HG03575 (cell line): ENCODE results near the gene COX19.
"Not testable (repeated sequence)": the region's sequence is repeated elsewhere in the genome, so short reads cannot be mapped to it uniquely, and the experiment has no call there.

Experiments used
- ATAC-seq: cut with Tn5 transposase; IDR thresholded peaks from one replicate; pipeline ENCODE4 v1.9.1; 2021; ENCODE audit not compliant: unreplicated experiment, insufficient number of reproducible peaks, low FRiP score; ENCODE audit errors: extremely low read depth

Gene COX19

DNA sequence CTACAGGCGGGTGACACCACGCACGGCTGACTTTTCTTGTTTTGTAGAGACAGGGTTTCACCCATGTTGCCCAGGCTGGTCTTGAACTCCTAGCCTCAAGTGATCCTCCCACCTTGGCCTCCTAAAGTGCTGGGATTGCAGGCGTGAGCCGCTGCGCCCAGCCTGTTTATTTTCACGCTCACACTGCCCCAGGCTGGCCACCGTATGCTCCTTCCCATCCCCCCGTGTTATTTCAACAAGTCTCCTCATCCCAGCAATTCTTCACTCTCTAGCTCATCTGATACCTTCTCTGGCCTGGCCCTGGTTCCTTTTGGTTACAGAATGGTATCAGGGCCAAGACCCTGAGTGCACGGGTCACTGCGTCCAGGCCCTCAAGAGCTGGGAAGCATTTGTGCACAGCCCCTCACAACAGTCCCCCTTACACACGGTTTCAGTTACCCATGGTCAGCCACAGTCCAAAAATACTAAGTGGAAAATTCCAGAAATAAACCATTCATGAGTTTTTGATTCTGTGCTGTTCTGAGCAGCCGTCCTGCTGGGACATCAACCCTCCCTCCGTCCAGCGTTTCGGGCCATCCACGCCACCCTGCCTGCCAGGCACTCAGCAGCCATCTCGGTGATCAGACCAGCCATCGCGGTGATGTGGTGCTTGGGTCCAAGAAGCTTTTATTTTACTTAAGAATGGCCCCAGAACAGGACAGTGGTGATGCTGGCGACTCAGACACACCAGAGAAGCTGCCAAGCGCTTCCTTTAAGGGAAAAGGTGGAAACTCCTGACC is 8.9 kb downstream of the COX19 start:
- ATAC-seq = no peak

DNA sequence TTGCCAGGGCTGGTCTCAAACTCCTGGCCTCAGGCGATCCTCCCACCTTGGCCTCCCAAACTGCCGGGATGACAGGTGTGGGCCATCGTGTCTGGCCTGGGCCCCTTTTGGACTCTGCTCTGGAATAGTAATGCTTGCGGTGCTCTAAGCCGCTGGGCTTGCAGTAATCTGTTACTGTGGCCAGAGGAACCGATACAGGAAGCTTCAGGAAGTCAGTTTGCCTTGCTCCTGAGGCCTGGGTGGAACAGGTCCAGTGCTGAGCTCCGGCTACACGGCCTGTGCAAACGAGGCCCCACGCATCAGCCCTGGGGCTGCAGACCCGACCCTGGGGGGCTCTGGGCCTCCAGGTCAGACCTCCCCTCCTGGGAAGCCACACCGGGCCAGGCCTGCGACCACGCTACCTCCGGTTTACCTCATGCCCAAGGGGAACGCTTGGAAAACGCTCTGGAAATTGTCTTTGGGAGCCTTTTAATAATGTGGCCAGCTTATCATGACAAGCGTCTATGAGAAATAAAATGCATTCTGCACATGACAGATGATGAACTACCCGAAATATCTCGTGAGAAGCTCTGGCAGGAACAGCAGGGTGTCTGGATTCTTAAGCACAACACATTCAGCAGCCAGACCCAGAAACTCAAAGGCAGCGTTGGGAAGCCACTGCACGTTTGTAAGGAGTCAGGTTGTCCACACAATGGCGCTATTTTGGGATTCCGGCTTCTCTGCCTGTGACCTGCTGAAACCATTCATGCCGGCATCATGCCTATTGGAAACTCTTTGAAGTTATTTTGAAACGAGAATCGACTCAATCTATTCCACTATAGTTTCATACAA is 10.7 kb downstream of the COX19 start:
- ATAC-seq = no peak

DNA sequence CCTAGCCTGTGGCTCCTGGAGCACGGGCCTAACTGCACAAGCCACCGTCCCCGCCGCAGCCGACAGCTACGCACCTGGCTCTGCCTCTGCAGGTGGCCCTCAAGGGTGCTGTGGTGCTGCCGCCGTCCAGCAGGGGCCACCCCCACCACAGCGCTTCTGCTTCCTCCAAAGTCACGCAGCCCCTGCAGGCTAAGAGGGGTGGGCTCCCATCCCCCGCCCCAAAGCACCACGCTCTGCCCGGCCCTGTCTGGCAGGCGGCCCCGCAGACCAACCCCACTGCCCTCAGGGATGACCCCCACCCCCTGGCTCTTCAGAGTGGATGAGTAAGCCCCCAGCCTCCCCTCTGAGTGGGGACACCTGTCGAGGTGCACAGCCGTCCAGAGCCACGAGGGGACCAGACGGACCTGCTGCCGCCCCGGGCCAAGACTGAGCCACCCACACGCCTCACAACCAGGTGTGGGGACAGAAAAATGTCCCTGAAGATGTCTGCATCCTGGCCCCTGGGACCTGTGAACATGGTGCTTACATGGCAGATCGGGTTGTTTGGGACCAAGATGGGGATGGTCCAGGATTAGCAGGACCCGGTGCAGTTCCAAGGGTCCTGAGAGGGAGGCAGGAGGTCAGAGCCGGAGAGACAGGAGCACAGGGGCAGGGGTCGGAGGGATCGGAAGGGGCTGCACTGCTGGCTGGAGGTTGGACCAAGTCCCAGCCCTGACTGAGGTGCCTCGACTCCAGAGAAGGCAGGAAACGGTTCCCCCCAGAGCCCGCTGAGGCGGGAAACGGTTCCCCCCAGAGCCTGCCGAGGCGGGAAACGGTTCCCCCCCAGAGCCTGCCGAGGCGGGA is 11.9 kb downstream of the COX19 start:
- ATAC-seq = no peak

DNA sequence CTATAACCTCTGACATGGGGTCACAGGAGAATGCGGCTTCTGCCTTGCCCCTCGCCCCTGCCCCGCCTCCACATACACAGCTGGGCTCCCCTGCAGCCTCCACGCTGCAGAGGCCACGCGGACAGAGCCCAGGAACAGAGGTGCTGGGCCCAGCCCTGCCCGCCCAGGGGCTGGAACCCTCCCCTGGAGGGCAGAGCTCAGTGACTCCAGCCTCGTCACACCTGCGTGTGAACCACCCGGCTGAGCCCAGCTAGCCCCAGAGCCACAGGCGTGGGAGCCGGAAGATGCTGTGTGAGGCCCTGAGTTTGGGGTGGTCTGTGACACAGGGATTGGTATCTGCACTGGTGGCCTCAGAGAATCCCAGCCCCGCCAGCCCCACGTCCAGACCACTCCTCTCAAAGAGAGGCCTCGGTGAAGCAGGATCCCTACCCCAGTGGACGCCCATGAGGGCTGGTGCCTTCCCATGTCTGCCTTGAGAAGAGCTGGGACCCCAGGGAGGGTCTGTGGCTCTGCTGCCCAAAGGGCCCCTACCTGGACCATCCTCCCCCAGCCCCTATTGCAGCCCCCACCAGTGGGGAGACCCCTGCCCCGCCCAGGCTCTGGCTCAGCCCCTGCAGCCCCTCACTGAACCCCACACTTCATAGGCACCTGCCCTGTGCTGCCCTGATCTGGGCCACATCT is 12.8 kb downstream of the COX19 start:
- ATAC-seq = no peak

DNA sequence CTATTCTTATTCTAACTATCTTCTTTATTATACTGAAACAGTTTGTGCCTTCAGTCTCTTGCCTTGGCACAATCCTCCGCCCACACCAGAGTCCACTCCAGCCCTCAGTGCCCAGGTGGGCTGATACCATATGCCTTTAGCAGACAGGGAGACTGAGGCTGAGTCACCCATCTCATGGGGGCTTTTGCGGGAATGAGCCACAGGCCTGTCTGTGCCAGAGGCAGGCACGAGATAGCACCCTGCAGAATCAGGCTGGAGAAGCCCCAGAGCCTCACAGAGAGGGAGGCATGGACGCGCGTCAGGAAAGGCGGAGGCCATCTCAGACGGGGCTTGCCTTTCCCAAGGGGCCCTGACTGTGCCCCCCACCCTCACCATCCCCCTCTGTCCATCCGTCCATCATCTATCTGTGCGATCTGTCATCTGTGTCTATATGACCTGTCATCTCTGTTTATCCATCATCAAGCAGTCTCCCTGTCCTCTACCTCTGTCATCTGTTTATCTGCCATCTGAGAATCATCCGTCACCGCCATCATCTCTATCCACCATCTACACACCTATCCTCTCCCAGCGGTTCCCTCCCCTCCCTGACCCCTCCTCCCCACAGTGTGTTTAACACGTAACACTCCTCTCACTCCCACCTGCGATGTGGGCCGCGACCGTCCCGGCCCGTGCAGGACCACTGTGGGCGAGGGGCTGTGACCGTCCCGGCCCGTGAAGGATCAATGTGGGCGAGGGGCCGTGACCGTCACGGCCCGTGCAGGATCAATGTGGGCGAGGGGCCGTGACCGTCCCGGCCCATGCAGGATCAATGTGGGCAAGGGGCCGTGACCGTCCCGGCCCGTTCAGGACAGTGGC is 13.6 kb downstream of the COX19 start:
- no peak for ATAC-seq

DNA sequence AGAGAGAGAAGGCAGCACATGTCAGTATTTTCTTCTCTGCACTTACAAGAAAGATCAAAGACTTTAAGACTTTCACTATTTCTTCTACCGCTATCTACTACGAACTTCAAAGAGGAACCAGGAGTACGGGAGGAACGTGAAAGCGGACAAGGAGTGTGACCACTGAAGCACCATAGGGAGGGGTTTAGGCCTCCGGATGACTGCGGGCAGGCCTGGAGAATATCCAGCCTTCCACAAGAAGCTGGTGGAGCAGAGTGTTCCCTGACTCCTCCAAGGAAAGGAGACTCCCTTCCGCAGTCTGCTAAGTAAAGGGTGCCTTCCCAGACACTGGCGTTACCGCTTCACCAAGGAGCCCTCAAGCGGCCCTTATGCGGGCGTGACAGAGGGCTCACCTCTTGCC is 14.4 kb downstream of the COX19 start:
- not testable (repeated sequence) for ATAC-seq

DNA sequence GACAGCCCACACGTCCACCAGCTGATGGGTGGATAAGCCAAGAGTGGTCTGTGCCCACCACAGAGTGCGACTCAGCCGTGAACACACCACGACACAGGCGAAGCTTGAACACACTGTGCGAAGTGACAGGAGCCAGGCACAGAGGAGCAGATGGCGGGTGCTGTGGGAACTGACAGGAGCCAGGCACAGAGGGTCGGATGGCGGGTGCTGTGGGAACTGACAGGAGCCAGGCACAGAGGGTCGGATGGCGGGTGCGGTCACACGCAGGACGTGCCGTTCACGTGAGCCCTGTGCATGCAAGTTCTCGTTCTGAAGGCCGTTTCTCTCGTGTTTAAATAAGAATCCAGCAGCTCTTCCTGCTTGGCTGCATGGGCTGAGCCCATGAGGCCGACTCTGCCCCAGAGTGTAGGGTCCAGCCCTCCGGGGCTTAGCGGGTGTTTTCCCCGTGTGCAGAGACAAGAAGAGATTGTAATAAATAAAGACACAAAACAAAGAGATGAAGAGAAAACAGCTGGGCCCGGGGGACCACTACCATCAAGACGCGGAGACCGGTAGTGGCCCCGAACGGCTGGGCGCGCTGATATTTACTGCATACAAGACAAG is 15.0 kb downstream of the COX19 start:
- ATAC-seq = no peak

DNA sequence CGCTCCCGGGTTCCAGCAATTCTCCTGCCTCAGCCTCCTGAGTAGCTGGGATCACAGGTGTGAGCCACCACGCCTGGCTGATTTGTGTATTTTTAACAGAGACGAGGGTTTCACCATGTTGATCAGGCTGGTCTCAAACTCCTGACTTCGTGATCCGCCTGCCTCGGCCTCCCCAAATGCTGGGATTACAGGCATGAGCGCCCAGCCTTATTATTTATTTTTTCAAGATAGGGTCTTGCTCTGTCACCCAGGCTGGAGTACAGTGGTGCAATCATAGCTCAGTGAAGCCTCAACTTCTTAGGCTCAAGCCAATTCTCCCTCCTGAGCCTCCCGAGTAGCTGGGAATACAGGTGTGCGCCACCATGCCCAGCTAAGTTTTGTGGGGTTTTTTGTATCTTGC is 15.6 kb downstream of the COX19 start:
- not testable (repeated sequence) for ATAC-seq

DNA sequence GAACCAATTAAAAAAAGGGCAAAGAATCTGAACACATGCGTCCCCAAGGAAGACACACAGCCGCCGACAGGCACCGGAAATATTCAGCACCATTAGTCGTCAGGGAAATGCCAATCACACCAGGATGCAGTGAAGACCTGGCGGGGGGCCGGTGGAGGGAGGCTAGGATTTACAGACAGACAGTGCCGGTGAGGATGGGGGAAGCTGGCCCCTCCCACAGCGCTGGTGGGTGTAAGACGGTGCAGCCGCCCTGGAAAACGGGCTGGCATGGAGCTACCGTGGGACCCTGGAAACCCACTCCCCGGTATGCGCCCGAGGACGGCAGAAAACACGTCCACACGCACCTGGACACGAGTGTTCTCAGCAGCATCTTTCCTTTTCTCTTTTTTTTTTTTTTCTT is 16.1 kb downstream of the COX19 start:
- ATAC-seq = no peak

DNA sequence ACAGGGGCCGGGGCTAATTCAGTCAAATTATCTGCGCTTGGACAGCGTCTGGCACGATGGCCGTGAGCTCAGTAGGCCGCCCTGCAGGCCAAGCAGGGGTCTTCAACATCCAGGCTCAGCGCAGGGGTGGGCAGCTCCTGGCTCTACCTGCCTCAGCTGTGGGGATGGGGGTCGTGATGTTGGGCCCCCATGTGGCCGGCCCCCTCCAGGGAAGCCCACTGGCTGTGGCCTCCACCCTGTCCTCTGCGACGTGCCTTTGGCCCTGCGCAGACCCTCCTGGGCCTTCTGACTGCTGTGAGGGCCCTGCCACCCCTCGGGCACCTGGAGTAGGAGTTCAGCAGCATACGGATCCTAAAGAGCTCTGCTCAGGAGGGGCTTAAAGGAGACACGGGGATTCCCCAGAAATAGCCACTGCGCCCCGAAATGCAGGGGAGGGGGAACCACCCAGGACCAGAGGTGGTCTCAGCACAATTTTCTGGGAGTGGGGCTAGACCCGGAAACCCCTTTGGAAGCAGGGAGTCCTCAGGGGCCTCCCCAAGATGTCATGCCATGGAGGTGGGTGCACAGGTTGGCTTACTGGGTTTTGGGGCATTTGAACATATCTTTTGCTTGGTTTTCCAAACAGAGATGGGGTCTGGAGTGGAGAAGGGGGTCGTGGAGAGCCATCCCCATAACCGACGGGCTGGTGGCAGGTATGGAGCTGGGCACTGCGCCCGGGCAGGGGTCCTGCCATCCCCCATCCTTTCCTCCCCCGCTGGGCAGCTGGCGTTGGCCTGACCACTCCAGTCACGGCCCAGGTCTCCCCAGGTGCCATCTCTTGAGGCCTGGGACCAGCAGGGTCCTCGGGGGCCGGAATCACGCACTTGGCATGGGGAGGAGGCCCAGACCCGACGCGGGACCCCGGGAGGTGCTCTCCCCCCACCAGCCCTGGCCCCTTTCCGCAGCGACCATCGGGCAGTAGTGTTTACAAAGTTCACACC is 16.8 kb downstream of the COX19 start:
- ATAC-seq = no peak

DNA sequence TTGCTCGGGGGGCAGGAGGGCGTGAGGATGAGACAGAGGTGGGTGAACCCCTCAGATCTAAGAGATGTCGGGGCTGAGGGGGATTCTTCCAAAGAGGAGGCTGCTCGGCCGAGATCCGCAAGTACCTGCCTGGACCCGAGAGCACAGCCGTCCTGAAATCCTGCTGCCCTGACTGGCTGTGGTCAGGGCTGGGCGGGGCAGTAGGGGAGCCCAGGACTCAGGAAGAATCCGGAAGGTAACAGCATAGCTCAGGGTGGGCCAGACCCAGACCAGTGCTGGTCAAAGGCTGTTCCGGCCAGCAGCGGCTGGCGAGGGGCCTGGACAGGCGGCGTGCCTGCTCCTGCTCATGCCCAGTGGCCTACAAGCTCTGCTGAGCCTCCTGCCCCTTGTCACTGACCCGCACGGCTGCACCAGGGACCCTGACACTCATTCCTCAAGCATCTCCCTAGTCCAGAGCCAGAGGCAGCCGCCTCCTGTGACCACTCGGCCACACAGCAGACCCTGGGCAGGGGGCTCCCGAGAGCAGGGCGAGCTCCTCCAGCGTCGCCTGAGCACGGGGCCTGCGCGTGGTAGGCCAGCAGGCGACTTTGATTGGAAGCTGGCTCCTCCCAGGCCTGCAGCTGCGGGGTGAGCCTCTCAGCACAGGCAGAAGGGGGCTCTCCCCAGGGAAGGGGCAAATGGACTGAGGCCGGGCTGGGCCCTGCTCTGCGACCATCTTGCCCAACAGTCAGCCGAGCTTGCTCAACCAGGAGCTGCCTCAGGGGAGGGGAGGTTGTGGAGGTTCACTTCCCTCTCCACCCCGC is 17.7 kb downstream of the COX19 start:
- no peak for ATAC-seq

DNA sequence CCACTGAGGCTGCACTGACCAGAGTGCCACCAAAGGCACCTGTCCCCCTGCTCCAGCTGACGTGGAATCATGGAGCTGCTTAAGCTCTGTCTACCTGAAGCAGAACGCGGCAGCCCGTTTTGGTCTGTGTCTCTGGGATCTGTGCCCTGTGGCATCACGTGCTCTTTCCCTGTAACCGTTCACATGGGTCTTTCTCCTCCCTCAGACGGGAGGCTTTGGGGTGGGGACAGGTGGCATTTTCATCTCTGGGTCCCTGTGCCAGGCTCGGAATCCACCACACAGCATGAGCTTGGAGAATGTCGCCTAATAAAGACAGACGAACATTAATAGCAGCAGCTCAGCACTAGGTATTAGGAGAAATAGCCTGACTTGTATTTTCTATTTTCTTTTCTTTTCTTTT is 19.3 kb downstream of the COX19 start:
- no peak for ATAC-seq

DNA sequence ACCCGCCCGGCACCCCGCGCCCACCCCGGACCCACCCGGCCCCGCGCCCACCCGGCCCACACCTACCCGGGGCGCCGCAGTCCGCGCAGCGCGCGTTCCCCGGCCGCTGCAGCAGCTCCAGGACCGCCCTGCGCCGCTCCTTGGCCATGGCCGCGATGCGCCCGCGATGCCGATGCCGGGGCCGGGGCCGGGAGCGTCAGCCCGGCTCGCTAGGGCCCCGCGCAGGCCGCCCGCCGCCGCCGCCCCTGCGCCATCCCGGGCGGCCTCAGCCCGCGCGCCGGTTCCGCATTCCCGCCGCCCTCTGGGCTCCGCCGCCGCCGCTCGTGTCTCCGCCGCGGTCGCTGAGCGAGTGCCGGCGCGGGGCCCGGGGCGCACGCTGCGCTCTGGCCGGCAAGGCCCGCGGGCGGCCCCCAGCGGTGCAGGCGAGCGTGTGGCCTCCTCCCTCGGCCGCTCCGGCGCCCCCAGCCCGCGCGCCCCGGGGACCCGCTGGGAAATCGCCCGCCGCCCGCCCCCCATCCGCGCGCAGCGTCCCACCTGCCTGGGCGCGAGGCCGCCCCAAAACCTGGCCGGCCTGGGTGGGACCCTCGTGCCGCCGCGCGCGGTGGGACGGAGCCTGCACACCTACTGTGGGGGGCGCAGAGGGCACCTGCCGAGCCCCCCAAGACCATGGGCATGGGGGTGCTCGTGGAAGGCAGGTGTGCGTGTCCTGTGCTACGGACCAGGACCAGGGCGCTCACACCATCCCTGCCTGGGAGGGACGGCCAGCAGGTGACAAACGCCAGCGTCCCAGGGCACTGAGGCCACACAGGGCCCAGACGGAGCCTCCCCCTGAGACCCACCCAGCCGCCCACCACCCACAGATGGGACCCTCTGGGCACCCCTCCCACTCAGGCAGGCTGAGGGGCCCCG is 20.8 kb downstream of the COX19 start, which contains the start of gene ADAP1:
ADAP1 (minus strand) TSS at position 351 of the 909 bp plus-strand sequence; CDS start at position 148, 203 bp downstream.
- ATAC-seq = no peak

DNA sequence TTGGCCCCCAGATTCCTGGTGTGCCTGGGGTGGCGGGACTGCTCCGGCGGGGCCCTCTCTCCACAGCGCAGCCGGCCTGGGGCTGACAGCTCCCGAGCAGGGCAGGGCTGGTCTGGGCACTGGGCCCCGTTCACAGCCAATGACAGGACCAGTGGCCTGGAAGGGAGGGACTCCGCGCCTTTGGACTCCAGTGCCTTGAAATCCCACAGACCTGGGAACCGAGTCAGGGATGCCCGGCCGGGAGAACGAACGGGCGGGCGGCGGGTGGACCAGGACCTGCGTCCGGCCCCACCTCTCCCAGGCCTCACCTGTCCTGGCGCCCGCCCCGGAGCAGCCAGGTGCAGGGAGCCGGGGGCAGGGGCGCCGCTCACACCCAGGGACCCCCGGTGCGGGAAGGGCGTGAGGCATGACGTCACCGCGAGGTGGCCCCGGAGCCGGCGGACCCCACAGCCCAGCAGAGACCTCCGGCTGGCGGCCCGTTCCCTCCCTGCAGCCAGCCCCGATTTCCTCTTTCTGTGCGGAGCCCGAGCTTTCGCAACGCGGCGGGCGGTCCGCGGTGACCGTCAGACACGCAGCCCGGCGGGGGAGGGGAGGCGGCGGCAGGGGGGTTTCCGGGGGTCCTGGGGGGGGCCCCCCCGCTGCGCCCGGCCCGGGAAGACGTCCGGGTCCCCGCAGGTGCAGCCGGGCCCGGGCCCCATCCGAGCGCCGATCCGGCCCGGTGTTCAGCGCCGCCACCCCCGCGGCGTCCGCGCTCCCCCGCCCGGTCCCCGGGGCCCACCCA is 21.6 kb downstream of the COX19 start:
- ATAC-seq = no peak
